Measurements from ENCODE around the gene DHX32.
A peak's percentile ranks its signal among the peaks of the same experiment; 100 is the strongest.

The DHX32 gene

GRCh38 chr10:125846894-125847293, 34.2 kb downstream of the DHX32 start:
- no peak for DNase-seq

DNA sequence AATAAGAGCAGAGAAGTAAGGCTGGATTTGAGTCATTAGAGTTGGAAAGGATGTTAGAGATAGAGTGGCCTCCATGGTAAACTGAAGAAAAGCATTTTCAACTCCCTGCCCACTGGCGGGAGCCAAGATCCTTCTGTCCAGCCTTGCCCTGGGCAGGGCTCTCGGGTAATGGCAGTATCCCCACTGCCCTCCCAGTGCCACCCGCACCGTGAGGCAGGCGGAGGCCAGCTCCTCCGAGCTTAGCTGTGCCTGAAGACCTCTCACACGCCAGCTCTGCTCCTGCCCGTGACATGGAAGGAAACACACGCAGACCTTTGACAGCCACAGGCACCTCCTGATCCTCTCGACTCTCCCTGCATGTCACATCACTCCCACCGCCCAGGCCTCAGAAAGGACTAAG, 35.5 kb downstream of the DHX32 start:
- DNase-seq, result no peak

- DNase-seq, result no peak
Observed at GRCh38 chr10:125844751-125845221, 36.3 kb downstream of the DHX32 start.

DNA sequence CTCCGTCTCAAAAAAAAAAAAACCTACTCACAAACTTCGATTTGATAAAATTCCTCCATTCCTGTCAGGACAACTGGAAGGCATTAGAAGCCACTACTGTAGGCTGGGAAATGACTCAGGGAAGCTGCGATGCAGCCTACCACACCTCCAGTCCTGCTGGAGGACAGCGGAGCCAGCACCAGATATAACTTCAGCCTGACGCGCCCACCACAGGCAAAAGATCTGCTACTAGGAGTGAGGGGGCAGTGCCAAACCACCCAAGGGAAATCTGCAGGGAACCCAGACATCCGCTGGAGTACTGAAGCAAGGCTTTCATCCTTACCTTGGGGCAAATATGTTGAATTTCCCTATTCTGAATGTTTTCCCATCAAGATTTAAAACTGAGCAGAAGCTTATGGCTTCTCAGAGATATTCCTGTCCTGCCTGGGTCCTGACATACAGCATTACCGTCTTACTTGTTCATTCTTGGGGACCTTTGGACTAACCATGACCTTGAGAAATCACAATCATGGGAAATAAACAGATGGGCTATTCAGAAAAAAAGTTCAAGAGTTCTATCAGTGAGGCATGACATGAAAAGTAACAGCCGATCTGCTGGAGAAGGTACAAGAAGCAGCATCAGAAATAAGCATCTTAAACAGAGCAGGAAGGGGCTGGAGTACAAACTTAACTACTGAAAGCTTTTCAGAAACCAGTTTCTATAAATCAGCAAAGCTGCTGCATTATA, 37.3 kb downstream of the DHX32 start:
- DNase-seq, result no peak

- DNase-seq, result no peak
Observed at GRCh38 chr10:125840955-125841354, 40.1 kb downstream of the DHX32 start.

DNA sequence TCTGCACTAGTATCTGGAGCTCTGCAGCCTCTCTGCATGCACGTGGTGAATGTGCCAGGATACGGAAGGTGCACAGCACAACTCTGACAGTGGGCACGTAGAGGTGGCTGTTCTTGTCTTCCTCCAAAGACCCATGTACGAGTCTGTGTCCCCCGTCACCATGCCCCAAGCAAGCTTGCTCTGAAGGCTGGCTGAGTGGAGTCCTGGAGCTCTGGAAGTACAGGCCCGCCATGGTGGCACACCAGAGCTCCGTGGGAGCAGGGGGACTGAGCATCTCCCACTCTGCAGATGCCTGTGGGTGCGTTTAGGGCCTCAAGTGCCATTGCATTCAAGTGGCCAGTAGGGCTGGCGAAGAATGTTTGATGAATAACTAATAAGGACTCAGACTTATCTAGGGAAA, 40.7 kb downstream of the DHX32 start:
- no peak for DNase-seq

DNA sequence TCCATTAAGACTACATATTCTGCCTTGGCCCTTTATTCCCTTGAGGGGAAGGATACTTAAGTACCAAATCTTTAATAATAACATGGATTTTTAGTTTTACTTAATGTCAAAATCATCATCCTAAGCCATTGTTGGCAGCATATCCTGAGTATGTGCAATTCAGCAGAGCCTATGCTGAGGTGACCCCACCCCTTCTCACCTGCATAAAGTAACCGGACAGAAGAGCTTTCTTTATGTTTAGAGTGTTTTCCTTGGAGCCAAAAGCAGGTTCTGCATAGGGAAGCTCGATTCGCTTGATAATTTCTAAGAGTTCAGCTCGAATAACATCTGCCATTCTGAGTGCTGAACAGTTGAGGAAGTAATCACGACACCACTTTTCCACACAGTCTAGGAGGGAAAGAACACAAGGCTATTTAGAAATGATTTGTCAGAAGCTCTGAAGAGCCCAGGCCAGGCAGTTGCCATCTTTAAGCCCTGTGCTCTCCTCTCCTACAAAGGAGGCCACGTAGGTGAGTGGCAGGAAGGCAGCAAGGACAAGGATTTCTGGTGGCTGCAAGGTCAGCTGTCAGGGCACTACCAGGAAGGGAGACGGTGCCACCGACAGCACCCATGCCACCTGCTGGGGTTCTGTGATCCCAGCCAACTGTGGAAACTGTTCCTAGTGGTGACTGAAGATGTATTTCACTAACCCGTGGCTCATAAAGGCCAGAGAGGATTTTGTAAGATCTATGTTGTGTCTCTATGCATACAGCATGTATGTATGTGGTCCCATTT, 42.1 kb downstream of the DHX32 start:
- DNase-seq, result no peak

- no peak for DNase-seq
Observed at GRCh38 chr10:125836746-125837145, 44.3 kb downstream of the DHX32 start.

DNA sequence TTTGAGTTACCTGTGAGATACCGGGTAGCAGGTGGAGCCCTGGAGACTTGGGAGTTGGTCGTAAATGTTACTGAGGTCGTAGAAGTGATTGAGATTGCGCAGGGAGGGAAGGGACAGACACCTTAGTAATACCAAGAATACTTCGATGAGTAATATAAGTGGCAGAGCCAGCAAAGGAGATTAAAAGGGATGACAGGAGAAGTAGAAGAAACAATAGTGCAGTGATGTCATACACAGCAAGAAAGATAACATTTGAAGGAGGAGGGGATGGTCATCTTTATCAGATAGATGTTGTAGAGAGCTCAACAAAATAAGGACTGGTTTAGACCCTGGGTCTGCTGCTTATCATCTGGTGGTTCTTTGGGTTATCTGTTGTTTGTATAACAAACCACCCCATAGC, 52.8 kb downstream of the DHX32 start:
- no peak for DNase-seq

- DNase-seq, result no peak
Observed at GRCh38 chr10:125827133-125827532, 54.0 kb downstream of the DHX32 start.

- no peak for DNase-seq
Observed at GRCh38 chr10:125824736-125825135, 56.4 kb downstream of the DHX32 start.

- DNase-seq, result no peak
Observed at GRCh38 chr10:125823663-125824251, 57.3 kb downstream of the DHX32 start.

DNA sequence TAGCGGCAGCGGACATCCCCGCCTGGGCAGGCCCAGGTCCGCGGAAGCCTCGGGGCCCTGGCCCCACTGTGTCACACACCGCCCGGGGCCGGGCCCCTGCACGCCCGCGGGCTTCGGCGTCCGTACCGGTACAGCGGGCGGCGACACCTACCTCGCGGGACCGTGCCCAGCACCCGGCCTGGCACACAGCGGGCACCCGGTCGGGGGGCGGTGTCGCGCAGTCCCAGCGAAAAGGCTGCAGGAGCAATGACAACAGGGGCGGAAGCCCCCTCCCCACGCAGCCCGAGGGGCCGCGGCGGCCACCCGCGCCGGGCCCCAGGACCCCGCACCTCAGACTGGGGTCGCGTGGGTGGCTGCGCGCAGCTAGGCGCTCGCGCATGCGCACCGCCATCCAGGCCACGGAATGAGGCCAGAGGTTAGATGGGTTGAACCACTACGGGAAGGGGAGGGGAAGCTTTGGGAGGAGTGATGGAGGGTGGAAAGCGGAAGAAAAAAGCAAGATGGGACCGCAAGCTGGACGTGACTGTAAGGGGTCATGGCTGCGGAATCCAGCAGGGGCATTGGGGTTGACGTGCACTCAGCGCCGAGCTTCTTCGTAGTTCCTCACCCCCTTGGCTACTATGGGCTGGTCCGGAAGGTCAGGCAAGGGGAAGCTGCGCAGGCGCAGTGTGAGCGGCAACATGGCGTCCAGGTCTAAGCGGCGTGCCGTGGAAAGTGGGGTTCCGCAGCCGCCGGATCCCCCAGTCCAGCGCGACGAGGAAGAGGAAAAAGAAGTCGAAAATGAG, 58.0 kb downstream of the DHX32 start, which contains the start of the genes BCCIP and UROS:
TSS of gene BCCIP (plus strand) at position 669 of the 785 bp plus-strand sequence. CDS start at position 681, 12 bp downstream.
TSS of gene UROS (minus strand) at position 381 of the 785 bp plus-strand sequence. CDS start 6,759 bp downstream, outside the sequence.
- peak; percentile 79 for DNase-seq

DNA sequence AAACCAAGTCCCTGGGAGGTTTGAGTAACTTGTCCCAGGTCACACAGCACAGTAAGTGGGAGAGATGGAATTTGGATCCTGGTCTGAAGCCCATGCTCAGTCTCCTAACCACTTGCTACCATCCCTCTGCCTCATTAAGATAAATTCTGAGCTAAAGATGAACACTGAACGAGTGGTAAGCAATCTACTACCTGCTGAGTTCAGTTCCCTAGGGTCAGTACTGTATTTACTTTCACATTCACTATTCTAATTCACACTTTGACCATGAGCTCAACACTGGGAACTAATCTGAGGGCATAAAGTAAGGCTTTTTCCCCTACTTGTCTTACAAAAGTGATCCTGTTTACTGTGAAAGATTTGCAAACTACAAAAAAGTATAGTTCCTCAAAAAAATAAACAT, 60.4 kb downstream of the DHX32 start:
- no peak for DNase-seq

GRCh38 chr10:125817337-125817946, 63.6 kb downstream of the DHX32 start:
- DNase-seq, result no peak

DNA sequence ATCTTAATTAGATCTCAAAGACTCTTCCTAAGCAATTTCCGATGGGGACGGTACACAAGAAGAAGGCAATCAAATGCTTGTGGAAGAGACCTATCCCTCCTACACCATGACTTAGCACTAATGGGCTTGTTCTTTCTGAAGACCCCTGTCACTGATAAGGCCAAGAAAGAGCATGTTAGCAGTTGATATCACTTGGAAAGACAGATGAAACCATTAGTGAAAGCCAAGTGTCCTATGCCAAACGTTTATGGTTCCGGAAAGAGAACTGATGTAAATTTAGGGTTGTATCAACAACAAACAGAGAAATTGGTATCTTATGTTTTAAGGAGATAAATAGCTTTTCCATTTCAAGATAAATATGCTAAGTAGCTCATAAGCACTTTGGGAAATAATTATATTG, 64.5 kb downstream of the DHX32 start:
- DNase-seq, result no peak

GRCh38 chr10:125815764-125816163, 65.3 kb downstream of the DHX32 start:
- no peak for DNase-seq

DNA sequence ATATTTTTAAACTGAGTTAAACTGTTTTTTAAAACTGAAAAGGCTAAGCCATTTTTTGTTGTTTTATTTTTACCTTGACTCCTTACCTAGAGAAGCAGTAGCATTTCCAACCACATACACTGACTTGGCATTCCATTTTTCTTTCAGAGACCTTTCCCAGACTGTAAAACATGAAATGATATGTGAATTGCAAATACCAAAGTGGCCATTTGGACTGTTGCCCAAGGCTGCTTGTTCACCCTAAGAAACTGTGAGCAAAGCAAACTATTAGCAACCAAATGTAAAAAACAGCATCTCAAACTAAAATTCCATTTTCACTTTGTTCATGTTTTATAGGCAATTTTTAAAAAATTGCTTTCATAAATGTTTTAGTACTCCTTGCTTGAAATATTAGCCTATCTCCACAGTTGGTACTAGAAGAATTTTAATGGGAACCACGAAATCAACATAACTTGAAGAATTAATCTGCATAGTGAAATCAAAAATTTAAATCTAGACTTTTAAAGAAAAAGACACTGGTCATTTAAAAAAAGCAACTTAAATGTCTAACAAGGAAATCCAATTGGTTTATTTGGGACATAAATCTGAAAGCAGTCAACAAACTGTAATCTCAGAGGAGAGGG, 68.9 kb downstream of the DHX32 start:
- no peak for DNase-seq

DNA sequence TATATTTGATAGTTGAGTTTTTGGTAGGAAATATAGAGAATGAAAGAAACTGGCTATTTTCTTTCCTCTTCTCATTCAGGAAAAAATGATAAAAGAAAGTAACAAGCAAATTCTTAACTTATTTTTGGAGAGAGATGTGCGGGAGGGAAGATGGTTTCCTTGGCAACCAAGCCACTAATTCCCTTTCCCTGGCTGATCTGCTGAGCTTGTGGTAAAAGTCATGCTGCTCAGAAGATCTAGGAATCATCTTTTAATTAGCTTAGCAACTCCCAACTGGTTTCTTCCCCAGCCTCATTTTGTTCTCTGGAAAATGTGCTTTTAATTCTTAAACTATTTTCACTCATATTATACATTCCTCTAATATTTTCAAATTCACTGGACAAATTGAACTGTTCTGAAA, 69.8 kb downstream of the DHX32 start:
- DNase-seq, result no peak

GRCh38 chr10:125808047-125808446, 73.0 kb downstream of the DHX32 start:
- DNase-seq, result no peak

- no peak for DNase-seq
Observed at GRCh38 chr10:125802739-125803138, 78.4 kb downstream of the DHX32 start.

GRCh38 chr10:125802131-125802530, 79.0 kb downstream of the DHX32 start:
- DNase-seq, result no peak
